Mammary epithelial cell (primary cell): ENCODE data around the gene IFT43.

ENCODE experiments used
- EZH2 ChIP-seq: IDR thresholded peaks from 2 replicates; pipeline ENCODE4 v1.6.1; 2012; ENCODE audit warnings: low read length, inconsistent platforms, borderline replicate concordance
- TF ChIP-seq, protein P1 (sequence below), 2 donors: IDR thresholded peaks in 1 of 2; conservative IDR thresholded peaks in 1 of 2; 2 replicates each; pipeline ENCODE4 v1.5.1; 2011 to 2012; ENCODE audit warnings: inconsistent platforms in 2 of 2, low read length in 2 of 2, mild to moderate bottlenecking in 2 of 2, control low read depth in 1 of 2, low read depth in 1 of 2; ENCODE audit not compliant: insufficient read depth in 1 of 2; ENCODE audit errors: extremely low read depth in 1 of 2

DNA sequence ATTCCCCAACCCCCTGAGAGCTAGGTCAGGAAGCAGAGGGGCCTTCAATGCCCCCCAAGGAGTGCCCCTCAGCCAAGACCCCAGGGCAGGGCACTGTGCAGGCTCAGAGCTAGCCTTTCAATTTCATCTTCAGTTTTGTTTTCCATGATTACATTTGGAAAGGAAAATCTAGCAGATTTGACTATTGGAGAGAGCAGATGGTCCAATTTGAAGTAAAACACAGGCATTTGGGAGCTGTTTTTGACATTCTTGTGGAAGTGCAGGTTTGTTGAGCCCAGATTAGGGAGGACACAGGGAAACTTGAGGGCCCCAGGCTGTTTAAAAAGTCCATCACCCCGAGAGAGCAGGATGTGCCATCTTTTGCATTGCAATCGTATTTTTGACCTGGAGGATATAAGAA is 107.5 kb downstream of the IFT43 start:
- no peak for TF ChIP-seq EZH2
- TF ChIP-seq, protein P1, sequence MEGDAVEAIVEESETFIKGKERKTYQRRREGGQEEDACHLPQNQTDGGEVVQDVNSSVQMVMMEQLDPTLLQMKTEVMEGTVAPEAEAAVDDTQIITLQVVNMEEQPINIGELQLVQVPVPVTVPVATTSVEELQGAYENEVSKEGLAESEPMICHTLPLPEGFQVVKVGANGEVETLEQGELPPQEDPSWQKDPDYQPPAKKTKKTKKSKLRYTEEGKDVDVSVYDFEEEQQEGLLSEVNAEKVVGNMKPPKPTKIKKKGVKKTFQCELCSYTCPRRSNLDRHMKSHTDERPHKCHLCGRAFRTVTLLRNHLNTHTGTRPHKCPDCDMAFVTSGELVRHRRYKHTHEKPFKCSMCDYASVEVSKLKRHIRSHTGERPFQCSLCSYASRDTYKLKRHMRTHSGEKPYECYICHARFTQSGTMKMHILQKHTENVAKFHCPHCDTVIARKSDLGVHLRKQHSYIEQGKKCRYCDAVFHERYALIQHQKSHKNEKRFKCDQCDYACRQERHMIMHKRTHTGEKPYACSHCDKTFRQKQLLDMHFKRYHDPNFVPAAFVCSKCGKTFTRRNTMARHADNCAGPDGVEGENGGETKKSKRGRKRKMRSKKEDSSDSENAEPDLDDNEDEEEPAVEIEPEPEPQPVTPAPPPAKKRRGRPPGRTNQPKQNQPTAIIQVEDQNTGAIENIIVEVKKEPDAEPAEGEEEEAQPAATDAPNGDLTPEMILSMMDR (conservative IDR thresholded peaks at IDR 0.05 in 1 of 2, IDR thresholded peaks at IDR 0.05 in 1 of 2; ENCODE audit: extremely low read depth in 1 of 2, insufficient read depth in 1 of 2, low read depth in 1 of 2, low read length in 2 of 2): no peak
